ENCODE results near the gene ZFYVE21.
A peak's percentile ranks its signal among the peaks of the same experiment; 100 is the strongest.

Gene ZFYVE21

DNA sequence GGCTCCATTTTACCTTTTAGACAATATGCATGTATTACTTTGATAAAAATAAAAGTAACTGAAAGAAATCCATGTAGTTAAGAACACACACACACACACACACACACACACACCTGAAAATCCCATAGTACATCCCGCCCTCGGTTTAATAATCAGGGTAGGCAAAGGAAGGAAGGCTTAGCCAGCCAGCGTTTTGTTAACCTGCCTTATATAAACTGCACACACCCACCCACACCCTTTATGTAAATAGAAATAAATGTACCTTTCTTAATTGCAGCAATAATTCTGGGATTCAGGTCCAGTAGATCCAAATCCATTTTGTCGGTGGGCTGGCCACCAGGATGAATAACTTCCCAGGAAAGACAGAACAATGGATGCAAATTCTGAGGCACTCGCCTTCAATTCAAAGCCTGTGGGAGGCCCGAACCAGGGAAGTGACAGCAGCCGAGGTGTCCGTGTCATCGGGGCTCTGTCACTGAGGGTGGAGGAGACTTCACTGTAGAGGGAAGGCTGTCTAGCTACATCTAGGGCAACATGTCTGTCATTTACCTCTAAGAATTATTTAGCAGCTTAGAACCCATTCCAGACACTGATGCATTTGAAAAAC, 4.7 kb upstream of the ZFYVE21 start:
- no peak overlapping the region for H3K4me3 ChIP-seq (ENCODE audit: low read length)
- TF ChIP-seq, protein P1, sequence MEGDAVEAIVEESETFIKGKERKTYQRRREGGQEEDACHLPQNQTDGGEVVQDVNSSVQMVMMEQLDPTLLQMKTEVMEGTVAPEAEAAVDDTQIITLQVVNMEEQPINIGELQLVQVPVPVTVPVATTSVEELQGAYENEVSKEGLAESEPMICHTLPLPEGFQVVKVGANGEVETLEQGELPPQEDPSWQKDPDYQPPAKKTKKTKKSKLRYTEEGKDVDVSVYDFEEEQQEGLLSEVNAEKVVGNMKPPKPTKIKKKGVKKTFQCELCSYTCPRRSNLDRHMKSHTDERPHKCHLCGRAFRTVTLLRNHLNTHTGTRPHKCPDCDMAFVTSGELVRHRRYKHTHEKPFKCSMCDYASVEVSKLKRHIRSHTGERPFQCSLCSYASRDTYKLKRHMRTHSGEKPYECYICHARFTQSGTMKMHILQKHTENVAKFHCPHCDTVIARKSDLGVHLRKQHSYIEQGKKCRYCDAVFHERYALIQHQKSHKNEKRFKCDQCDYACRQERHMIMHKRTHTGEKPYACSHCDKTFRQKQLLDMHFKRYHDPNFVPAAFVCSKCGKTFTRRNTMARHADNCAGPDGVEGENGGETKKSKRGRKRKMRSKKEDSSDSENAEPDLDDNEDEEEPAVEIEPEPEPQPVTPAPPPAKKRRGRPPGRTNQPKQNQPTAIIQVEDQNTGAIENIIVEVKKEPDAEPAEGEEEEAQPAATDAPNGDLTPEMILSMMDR (conservative IDR thresholded peaks at IDR 0.05; ENCODE audit: low read length), result no peak
- no peak for DNase-seq (ENCODE audit: low read depth)

DNA sequence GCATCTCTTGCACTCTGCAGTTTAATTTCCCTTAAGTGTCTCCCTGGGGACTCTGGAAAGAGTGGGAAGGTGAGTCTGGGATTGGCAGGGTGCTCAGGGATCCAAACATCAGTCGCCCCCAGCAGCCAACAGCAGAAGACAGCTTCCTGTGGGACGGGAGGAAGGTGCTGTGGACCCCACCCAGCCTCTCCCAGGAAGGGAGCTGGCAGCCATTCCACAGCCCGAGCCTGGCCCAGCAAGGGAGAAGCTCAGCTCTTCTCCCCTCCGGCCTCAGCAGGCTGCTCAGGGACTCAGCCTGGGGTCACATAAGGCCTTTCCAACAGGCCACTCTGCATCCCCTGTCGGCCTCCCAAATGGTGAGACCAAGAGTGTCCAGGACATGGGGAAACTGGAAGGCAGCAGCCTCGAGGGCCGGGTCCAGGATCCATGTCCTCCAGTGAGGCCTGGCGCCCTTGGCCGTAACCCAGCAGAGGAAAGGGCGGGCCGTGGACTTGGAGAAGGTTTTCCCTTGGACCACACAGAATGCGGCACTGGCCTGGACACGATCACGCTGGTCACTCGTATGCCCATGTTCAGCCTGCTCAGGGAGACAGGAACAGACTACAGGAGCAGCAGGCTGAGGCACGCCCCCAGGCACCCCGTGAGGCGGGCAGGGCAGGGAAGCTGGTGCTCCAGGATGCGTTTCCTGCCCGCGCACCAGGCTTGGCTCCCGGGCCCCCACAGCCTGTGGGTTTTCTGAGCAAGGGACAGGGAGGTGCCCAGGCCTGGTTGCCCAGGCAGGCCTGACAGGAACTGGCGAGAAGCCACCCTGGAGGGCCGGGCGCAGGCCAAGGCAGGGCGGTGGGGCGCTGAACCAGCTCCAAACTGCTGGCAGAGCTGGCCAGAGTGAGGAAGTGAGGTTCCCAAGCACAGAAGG, 3.8 kb upstream of the ZFYVE21 start:
- TF ChIP-seq, protein P1 (conservative IDR thresholded peaks at IDR 0.05; ENCODE audit: low read length), result no peak
- no peak overlapping the region for H3K4me3 ChIP-seq (ENCODE audit: low read length)
- DNase-seq (ENCODE audit: low read depth), result peak; percentile 18

DNA sequence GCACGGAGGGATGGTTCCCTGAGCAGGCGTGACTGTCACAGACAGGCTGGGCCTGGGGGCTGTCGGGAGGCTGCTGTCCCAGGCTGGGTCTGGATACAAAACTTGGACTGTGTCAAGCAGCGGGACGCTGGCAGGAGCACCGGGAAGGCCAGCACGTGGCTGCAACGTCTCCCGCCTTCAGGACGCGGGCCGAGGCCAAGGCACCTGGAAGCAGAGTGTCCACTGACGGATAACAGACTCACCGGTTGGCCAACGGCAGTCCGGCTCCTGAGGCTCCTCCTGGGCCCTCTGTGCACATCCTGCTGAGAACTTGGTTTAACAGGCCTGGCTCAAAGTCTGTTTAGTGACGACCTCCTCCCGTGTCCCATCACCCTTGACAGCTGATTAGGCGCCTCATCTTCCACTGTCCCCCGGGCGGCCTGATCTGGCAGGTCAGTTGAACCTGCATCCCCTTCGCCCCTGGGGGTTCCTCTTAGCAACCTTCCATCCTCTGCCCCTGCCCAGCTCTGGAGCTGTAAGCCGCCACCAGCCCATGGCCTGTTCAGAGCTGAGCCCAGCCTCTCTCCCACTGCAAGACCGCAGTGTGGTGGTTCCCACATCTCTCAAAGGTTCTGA, 2.9 kb upstream of the ZFYVE21 start:
- no peak overlapping the region for H3K4me3 ChIP-seq (ENCODE audit: low read length)
- TF ChIP-seq, protein P1 (conservative IDR thresholded peaks at IDR 0.05; ENCODE audit: low read length), result no peak
- no peak for DNase-seq (ENCODE audit: low read depth)

DNA sequence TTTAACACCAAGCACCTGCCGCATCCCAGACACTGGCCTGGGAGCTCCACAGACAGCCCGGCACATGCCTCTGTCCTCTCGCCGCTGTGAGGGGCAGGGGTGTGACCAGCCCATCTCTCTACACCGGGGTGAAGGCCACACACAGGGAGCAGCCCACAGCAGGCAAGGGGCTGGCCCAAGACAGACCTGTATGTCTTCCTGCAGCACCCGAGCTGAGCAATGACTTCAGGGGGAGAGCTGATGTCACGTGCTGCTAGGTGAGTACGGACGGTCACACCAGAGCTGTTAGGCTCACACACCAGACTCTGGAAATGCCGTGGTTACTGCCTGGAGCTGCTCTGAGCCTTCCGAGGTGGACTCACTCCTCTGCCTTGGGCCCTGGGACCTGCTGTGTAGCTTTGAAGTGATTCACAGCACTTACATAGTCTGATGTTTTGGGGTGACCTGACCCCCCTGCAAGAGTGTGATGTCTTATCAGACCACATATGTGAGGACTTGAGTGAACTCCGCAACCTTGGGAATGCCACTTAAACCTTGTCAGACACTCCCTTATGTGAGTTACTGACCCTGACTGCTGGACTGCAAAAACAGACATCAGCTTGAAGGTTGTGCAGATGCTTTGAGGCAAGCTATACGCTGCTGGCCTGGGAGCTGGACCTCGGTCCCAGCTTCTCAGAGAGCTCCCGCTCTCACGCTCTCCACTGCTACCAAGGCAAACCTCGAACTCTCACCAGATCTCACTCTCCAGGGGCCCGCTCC, 2.1 kb upstream of the ZFYVE21 start:
- TF ChIP-seq, protein P1 (conservative IDR thresholded peaks at IDR 0.05; ENCODE audit: low read length), result no peak
- no peak for DNase-seq (ENCODE audit: low read depth)
- no peak overlapping the region for H3K4me3 ChIP-seq (ENCODE audit: low read length)

DNA sequence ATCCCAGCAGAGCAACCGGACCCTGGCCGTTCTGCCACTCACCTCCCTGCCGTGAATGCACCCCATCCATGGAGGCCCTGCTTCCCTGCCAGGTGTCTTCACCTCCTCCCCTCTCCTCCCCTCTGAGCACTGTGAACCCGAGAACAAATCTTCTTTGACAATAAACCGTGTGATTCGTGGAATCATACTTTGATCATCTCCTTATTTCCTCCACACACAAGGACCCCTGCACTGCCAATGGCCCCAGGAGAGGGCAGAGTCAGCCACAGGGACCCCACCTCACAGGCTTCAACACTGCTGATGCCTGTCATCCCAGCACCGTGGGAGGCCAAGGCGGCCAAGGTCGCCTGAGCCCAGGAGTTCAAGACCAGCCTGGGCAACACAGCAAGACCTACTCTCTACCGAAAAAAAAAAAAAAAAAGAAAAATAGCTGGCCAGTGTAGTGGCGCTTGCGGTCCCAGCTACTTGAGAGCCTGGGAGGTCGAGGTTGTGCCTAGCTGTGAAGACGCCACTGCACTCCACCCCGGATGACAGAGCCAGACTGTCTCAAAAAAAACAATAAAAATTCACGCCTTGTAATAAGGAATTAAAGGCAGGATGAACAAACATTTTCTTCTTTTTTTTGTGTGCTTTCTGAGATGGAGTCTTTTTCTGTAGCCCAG, 1.4 kb upstream of the ZFYVE21 start:
- H3K4me3 ChIP-seq (ENCODE audit: low read length), result no peak overlapping the region; the same call in 1 of the 2 replicates
- TF ChIP-seq, protein P1 (conservative IDR thresholded peaks at IDR 0.05; ENCODE audit: low read length), result no peak
- no peak for DNase-seq (ENCODE audit: low read depth)

DNA sequence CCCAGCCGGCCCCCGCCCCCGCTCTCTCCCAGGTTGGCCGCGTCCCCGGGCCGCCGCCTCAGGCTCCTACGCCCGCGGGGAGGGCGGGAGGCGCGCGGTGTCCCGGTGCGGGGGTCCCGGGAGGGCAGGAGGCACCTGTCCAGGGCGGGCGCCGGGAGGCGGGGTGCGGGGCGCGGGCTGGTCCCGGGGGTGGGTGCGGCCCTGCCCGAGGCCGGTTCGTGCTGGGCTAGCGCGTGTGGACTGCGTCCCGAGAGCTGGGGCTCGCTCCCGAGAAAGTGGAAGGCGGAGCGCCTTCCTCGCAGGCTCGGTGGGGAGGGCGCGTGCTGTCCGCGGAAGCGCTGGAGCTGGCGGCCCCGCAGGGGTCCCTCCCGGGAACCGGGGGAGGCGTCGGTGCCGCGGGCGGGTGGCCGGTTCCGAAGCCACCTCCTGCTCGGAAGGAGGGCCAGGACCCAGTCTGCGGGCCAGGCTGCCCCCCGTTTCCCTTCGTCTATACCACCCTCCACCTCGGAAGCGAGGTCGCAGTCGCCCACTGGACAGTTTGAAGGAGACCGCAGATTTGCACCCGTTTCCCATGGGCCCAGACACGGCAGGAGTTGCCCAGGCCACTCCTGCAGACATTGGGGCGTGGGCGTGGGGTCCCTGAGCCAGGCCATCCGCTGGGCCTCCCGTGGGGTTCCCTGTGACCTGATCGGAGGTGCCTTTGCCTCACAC, 636 bp downstream of the ZFYVE21 start:
- DNase-seq (ENCODE audit: low read depth), result peak; percentile 29
- TF ChIP-seq, protein P1 (conservative IDR thresholded peaks at IDR 0.05; ENCODE audit: low read length), result no peak
- H3K4me3 ChIP-seq (ENCODE audit: low read length), result peak overlapping the region; percentile 72
